HL-60 (cell line): Measurements from ENCODE around the gene CKAP5.

ENCODE experiments used
- DNase-seq, 2 experiments: peaks; one replicate each; pipeline ENCODE4 v3.0.0-alpha.2; 2010 to 2020; ENCODE audit warnings: low read depth in 1 of 2, low spot score in 1 of 2
- H3K27ac ChIP-seq: fragments of 250-450 bp; sonication (Bioruptor Pico); replicated peaks from 2 replicates; pipeline ENCODE4 v1.5.1; 2020; ENCODE audit warnings: mild to moderate bottlenecking, moderate library complexity
- H3K27me3 ChIP-seq: fragments of 250-450 bp; sonication (Bioruptor Pico); 2 replicates; pipeline ENCODE4 v1.5.1; 2021; ENCODE audit warnings: mild to moderate bottlenecking, moderate library complexity; ENCODE audit not compliant: insufficient read depth, poor library complexity, severe bottlenecking
- H3K4me3 ChIP-seq: replicated peaks from 2 replicates; pipeline ENCODE4 v1.5.1; 2011; ENCODE audit warnings: mild to moderate bottlenecking, control low read depth, low read length; ENCODE audit not compliant: insufficient read depth
- CTCF ChIP-seq: IDR thresholded peaks from one replicate; pipeline ENCODE4 v1.5.1; 2011; ENCODE audit warnings: low read length, control low read depth, inconsistent platforms; ENCODE audit not compliant: insufficient read depth
- GABPA ChIP-seq: IDR thresholded peaks from 2 replicates; pipeline ENCODE4 v1.6.1; 2012; ENCODE audit warnings: low read depth
- POLR2AphosphoS5 ChIP-seq: IDR thresholded peaks from 2 replicates; pipeline ENCODE4 v1.6.1; 2012; ENCODE audit warnings: low read depth
- SPI1 ChIP-seq: IDR thresholded peaks from 2 replicates; pipeline ENCODE4 v1.6.1; 2012; ENCODE audit warnings: low read depth, mild to moderate bottlenecking, borderline replicate concordance
- TF ChIP-seq, protein P1 (sequence below): IDR thresholded peaks from 2 replicates; pipeline ENCODE4 v1.6.1; 2012; ENCODE audit warnings: low read depth; ENCODE audit not compliant: insufficient replicate concordance

The CKAP5 gene

GRCh38 chr11:46838501-46838900 is 7.6 kb downstream of the CKAP5 start:
- DNase-seq = no peak
- Histone ChIP-seq H3K27ac (no peak overlapping the region), H3K27me3 (no peaks in the 10 kb centered on the region), H3K4me3 (no peak overlapping the region)
- no peak for TF ChIP-seq POLR2AphosphoS5
- TF ChIP-seq, protein P1, sequence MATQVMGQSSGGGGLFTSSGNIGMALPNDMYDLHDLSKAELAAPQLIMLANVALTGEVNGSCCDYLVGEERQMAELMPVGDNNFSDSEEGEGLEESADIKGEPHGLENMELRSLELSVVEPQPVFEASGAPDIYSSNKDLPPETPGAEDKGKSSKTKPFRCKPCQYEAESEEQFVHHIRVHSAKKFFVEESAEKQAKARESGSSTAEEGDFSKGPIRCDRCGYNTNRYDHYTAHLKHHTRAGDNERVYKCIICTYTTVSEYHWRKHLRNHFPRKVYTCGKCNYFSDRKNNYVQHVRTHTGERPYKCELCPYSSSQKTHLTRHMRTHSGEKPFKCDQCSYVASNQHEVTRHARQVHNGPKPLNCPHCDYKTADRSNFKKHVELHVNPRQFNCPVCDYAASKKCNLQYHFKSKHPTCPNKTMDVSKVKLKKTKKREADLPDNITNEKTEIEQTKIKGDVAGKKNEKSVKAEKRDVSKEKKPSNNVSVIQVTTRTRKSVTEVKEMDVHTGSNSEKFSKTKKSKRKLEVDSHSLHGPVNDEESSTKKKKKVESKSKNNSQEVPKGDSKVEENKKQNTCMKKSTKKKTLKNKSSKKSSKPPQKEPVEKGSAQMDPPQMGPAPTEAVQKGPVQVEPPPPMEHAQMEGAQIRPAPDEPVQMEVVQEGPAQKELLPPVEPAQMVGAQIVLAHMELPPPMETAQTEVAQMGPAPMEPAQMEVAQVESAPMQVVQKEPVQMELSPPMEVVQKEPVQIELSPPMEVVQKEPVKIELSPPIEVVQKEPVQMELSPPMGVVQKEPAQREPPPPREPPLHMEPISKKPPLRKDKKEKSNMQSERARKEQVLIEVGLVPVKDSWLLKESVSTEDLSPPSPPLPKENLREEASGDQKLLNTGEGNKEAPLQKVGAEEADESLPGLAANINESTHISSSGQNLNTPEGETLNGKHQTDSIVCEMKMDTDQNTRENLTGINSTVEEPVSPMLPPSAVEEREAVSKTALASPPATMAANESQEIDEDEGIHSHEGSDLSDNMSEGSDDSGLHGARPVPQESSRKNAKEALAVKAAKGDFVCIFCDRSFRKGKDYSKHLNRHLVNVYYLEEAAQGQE = no peak
- no peak for TF ChIP-seq GABPA
- no peak for TF ChIP-seq SPI1
- TF ChIP-seq CTCF = no peak

DNA sequence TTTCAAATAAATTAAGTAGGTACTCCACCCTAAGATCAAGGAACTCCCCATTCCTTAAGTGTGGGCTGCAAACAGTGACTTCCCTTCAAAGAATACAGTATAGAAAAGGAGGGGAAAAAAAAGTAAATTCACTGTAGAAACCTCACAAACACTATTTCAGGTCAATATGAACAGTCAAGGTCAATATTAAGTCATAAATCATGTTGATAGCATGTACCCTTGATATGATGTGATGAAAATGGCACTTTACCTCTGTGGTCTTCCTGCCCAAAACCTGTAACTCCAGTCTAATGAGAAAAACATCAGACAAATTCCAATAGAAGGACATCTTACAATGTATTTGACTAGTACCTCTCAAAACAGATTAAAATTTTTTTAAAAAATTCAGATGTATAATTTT is 8.2 kb downstream of the CKAP5 start:
- Histone ChIP-seq H3K4me3 (no peak overlapping the region), H3K27me3 (no peaks in the 10 kb centered on the region), H3K27ac (no peak overlapping the region)
- DNase-seq = no peak
- TF ChIP-seq SPI1 (no peak), GABPA (no peak), POLR2AphosphoS5 (no peak), CTCF (no peak)
- TF ChIP-seq, protein P1 = no peak

GRCh38 chr11:46836870-46837269 is 9.2 kb downstream of the CKAP5 start:
- TF ChIP-seq GABPA (no peak), SPI1 (no peak), CTCF (no peak), POLR2AphosphoS5 (no peak)
- TF ChIP-seq, protein P1 = no peak
- Histone ChIP-seq H3K27me3 (no peaks in the 10 kb centered on the region), H3K4me3 (no peak overlapping the region), H3K27ac (no peak overlapping the region)
- no peak for DNase-seq
